Bone marrow (tissue), 2 donors: ENCODE results near the gene ZMIZ2.
"Not testable (repeated sequence)": the region's sequence is repeated elsewhere in the genome, so short reads cannot be mapped to it uniquely, and the experiment has no call there.

Experiments used
- DNase-seq, 2 donors: peaks; one replicate each; lab custom pipeline; 2025; lab: John Stamatoyannopoulos, UW

The ZMIZ2 gene

GRCh38 chr7:44772867-44773266 lies 24.2 kb downstream of the ZMIZ2 start:
- DNase-seq = no peak

GRCh38 chr7:44774486-44774885 lies 25.8 kb downstream of the ZMIZ2 start:
- not testable (repeated sequence) for DNase-seq

GRCh38 chr7:44775383-44776107 lies 26.9 kb downstream of the ZMIZ2 start:
- DNase-seq = no peak

- no peak for DNase-seq
Measured at GRCh38 chr7:44776211-44776610, 27.6 kb downstream of the ZMIZ2 start.

- DNase-seq = no peak
Measured at GRCh38 chr7:44782460-44782859, 33.8 kb downstream of the ZMIZ2 start.

- no peak for DNase-seq
Measured at GRCh38 chr7:44783407-44783806, 34.8 kb downstream of the ZMIZ2 start.

GRCh38 chr7:44784364-44784763 lies 35.7 kb downstream of the ZMIZ2 start:
- DNase-seq = no peak

- not testable (repeated sequence) for DNase-seq
Measured at GRCh38 chr7:44785218-44785617, 36.6 kb downstream of the ZMIZ2 start.

- DNase-seq = no peak
Measured at GRCh38 chr7:44787041-44787440, 38.4 kb downstream of the ZMIZ2 start.

GRCh38 chr7:44787762-44788161 lies 39.1 kb downstream of the ZMIZ2 start:
- no peak for DNase-seq

GRCh38 chr7:44789990-44790389 lies 41.3 kb downstream of the ZMIZ2 start:
- DNase-seq = no peak

- no peak for DNase-seq
Measured at GRCh38 chr7:44791278-44792219, 42.9 kb downstream of the ZMIZ2 start.

GRCh38 chr7:44793919-44794318 lies 45.3 kb downstream of the ZMIZ2 start:
- no peak for DNase-seq

- no peak for DNase-seq
Measured at GRCh38 chr7:44794331-44794730, 45.7 kb downstream of the ZMIZ2 start.

GRCh38 chr7:44796034-44796503 lies 47.4 kb downstream of the ZMIZ2 start:
- DNase-seq = peak in 1 of 2 donors; percentile 7

- DNase-seq = peak; percentile 87 to 89
Measured at GRCh38 chr7:44796504-44797328, 48.1 kb downstream of the ZMIZ2 start, which contains the start of gene PPIA. PPIA (plus strand) TSS chr7:44796681; CDS start chr7:44796725, 44 bp downstream.

GRCh38 chr7:44797329-44798258 lies 48.9 kb downstream of the ZMIZ2 start:
- peak; percentile 56 to 69 for DNase-seq

- no peak for DNase-seq
Measured at GRCh38 chr7:44798649-44799305, 50.1 kb downstream of the ZMIZ2 start.

- no peak for DNase-seq
Measured at GRCh38 chr7:44799939-44800338, 51.3 kb downstream of the ZMIZ2 start.

- no peak for DNase-seq
Measured at GRCh38 chr7:44801890-44802289, 53.2 kb downstream of the ZMIZ2 start.
